ENCODE measurements around the gene CLCN1.
A peak's percentile ranks its signal among the peaks of the same experiment; 100 is the strongest.

The CLCN1 gene

DNA sequence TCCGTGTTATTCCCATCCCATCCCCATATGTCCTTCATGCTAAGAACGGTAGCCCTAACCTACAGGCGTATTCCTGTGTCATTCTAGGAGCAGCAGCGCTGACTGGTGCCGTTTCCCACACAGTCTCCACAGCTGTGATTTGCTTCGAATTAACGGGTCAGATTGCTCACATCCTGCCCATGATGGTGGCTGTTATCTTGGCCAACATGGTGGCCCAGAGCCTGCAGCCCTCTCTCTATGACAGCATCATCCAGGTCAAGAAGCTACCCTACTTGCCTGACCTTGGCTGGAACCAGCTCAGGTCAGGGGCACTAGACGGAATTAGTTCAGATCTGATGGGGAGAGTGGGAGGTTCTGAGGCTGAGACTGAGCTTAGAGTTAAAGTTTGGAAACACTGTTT is 25.9 kb downstream of the CLCN1 start:
- H3K4me3 ChIP-seq (ENCODE audit: low read depth, low read length): no peak overlapping the region
- TF ChIP-seq, protein P1, sequence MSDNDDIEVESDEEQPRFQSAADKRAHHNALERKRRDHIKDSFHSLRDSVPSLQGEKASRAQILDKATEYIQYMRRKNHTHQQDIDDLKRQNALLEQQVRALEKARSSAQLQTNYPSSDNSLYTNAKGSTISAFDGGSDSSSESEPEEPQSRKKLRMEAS (IDR thresholded peaks at IDR 0.05; ENCODE audit: low read depth, low read length): no peak
- TF ChIP-seq POLR2A (IDR thresholded peaks at IDR 0.05; ENCODE audit: extremely low read depth, insufficient read length): no peak
- TF ChIP-seq, protein P2, sequence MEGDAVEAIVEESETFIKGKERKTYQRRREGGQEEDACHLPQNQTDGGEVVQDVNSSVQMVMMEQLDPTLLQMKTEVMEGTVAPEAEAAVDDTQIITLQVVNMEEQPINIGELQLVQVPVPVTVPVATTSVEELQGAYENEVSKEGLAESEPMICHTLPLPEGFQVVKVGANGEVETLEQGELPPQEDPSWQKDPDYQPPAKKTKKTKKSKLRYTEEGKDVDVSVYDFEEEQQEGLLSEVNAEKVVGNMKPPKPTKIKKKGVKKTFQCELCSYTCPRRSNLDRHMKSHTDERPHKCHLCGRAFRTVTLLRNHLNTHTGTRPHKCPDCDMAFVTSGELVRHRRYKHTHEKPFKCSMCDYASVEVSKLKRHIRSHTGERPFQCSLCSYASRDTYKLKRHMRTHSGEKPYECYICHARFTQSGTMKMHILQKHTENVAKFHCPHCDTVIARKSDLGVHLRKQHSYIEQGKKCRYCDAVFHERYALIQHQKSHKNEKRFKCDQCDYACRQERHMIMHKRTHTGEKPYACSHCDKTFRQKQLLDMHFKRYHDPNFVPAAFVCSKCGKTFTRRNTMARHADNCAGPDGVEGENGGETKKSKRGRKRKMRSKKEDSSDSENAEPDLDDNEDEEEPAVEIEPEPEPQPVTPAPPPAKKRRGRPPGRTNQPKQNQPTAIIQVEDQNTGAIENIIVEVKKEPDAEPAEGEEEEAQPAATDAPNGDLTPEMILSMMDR (IDR thresholded peaks at IDR 0.05; ENCODE audit: low read depth, low read length): no peak
- TF ChIP-seq MYC (IDR thresholded peaks at IDR 0.05; ENCODE audit: low read depth, low read length): no peak
- DNase-seq (ENCODE audit: low read depth): no peak

DNA sequence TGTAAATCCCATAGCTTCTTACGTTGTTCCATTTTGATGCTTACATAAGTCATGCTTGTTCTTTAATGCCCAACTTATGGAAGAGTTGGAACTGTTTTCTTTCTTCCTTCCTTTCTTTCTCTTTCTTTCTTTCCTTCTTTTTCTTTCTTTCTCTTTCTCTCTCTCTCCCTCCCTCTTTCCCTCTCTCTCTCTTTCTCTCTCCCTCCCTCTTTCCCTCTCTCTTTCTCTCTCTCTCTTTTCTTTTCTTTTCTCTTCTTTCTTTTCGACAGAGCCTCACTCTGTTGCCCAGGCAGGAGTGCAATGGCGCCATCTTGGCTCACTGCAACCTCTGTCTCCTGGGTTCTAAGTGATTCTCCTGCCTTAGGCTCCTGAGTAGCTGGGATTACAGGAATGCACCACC is 27.7 kb downstream of the CLCN1 start:
- DNase-seq (ENCODE audit: low read depth): no peak
- no peak for TF ChIP-seq POLR2A (IDR thresholded peaks at IDR 0.05; ENCODE audit: extremely low read depth, insufficient read length)
- TF ChIP-seq MYC (IDR thresholded peaks at IDR 0.05; ENCODE audit: low read depth, low read length): no peak
- TF ChIP-seq, protein P1 (IDR thresholded peaks at IDR 0.05; ENCODE audit: low read depth, low read length): no peak
- TF ChIP-seq, protein P2 (IDR thresholded peaks at IDR 0.05; ENCODE audit: low read depth, low read length): no peak
- H3K4me3 ChIP-seq (ENCODE audit: low read depth, low read length): no peak overlapping the region

DNA sequence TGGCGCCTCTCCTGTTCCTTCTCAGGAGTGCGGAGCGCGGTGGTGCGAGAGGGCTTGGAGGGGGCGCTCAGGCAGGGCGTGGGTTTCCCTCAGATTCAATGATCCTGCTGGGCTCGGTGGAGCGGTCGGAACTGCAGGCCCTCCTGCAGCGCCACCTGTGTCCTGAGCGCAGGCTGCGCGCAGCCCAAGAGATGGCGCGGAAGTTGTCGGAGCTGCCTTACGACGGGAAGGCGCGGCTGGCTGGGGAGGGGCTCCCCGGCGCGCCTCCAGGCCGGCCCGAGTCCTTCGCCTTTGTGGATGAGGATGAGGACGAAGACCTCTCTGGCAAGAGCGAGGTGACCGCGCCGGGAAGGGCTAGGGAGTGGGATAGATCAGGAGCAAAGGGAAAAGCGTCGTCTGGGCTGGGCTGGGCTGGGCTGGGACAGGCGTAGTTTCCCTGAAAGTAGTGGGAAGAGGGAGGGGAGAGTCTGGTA is 29.6 kb downstream of the CLCN1 start:
- TF ChIP-seq, protein P2 (IDR thresholded peaks at IDR 0.05; ENCODE audit: low read depth, low read length): peak; percentile 42
- TF ChIP-seq, protein P1 (IDR thresholded peaks at IDR 0.05; ENCODE audit: low read depth, low read length): no peak
- H3K4me3 ChIP-seq (ENCODE audit: low read depth, low read length): no peak overlapping the region
- peak; percentile 66 for DNase-seq (ENCODE audit: low read depth)

DNA sequence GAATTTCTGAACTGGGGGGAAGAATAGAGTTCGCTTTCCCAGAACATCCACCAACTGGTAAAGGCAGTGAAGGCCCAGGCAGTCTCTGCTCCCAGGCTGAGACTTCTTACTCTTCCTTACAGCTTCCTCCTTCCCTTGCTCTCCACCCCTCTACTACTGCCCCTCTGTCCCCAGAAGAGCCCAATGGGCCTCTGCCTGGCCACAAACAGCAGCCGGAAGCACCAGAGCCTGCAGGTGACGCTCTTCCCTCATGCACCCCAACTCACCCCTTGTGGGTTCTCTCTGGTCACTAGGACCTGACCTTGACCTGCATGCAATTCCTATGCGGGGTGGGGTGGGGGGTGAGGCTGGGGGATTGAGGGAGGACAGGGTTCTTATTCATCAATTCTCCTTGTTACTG is 30.1 kb downstream of the CLCN1 start:
- H3K4me3 ChIP-seq (ENCODE audit: low read depth, low read length): no peak overlapping the region
- TF ChIP-seq POLR2A (IDR thresholded peaks at IDR 0.05; ENCODE audit: extremely low read depth, insufficient read length) (no peak), MYC (IDR thresholded peaks at IDR 0.05; ENCODE audit: low read depth, low read length) (no peak)
- TF ChIP-seq, protein P1 (IDR thresholded peaks at IDR 0.05; ENCODE audit: low read depth, low read length): no peak
- TF ChIP-seq, protein P2 (IDR thresholded peaks at IDR 0.05; ENCODE audit: low read depth, low read length): no peak

DNA sequence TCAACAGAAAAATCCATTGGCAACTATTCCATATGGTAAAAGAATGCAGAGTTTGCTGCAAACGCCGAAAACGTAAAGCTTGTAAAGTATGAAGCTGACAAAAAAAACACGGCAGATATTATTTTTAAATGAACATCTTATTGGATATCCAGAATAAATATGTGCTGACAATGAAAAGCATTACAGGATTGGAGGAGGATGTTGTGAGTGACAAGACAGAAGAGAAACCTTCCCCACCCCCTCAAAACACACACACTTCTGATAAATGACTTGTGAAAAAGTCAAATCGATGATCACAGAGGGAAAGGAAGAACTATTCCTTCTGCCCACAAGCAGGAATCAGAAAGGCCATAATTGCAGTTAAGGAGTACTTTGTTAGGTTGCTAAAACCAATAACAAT is 32.0 kb downstream of the CLCN1 start:
- no peak overlapping the region for H3K4me3 ChIP-seq (ENCODE audit: low read depth, low read length)
- DNase-seq (ENCODE audit: low read depth): no peak
- no peak for TF ChIP-seq POLR2A (IDR thresholded peaks at IDR 0.05; ENCODE audit: extremely low read depth, insufficient read length)
- TF ChIP-seq, protein P2 (IDR thresholded peaks at IDR 0.05; ENCODE audit: low read depth, low read length): no peak
- TF ChIP-seq MYC (IDR thresholded peaks at IDR 0.05; ENCODE audit: low read depth, low read length): no peak
- TF ChIP-seq, protein P1 (IDR thresholded peaks at IDR 0.05; ENCODE audit: low read depth, low read length): no peak

More for the DNA sequence above, 30.1 kb downstream of the CLCN1 start:
- no peak for DNase-seq (ENCODE audit: low read depth)

DNA sequence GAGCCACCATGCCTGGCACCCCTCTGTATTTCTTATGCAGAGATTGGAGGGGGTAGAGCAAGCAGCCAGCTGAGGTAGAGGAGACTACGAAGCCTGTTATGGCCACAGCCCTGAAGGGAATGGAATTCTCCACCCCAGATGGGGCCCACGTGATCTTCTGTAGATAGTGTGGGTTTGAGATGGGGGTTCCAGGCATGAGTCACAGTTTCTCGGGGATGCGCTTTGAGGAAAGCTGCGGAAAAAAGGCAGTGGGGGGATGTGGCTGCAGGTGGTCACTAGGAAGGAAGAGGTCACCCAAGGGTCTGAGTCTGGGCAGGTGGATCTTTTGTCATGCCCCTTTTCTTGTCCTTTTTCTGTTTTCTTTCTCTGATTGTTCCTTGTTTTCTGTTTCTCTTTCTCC is 35.1 kb downstream of the CLCN1 start:
- no peak overlapping the region for H3K4me3 ChIP-seq (ENCODE audit: low read depth, low read length)
- TF ChIP-seq, protein P2 (IDR thresholded peaks at IDR 0.05; ENCODE audit: low read depth, low read length): no peak
- TF ChIP-seq MYC (IDR thresholded peaks at IDR 0.05; ENCODE audit: low read depth, low read length) (no peak), POLR2A (IDR thresholded peaks at IDR 0.05; ENCODE audit: extremely low read depth, insufficient read length) (no peak)
- TF ChIP-seq, protein P1 (IDR thresholded peaks at IDR 0.05; ENCODE audit: low read depth, low read length): no peak
- DNase-seq (ENCODE audit: low read depth): no peak
